ENCODE results near the gene NR3C1. TPM values are rescaled to one million over a fixed set of nuclear protein-coding genes. Genes with fewer than 3 reads are reported as not detected.

The NR3C1 gene
- total RNA-seq, 1 experiment from 2014 or later, result 50.8 TPM

DNA sequence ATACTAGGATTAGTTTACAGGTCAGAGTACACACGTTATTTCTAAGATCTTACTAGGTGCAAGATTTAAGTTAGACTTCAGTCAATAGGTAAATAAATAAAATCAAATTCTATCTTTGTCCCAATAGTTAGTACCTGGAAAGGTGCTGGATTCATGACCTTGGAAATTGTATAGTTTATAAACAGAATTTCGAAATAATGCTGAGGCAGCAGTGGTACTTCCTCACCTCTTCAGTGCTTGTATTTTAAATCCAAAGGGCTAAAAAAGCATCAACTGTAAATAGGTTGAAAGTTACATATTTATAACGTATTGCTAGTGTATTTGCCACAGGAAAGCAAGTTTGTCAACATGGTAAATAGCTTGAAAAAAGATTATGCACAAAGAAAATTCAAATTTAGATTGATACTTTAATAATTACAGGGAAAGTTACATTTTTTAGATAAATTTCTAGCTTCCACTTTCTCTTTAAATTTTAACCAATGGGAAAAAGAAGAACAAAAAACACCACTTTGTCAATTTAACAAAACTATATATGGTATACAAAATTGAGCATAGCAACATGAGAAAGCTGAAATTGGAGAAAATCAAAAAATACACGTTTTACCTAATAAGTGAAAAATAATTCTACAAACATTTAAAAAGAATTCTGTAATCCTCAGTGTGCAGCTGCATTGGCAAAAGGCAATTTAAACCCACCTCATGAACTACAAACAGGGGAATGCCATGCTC is 46.5 kb downstream of the NR3C1 start:
- DNase-seq, result no peak
- no peaks in the 10 kb centered on the region for H3K27me3 ChIP-seq
- H3K36me3 ChIP-seq, result peaks cover 26% of the 10 kb centered on the region
- peaks cover 8% of the 10 kb centered on the region; the same call in 1 of the 2 replicates for H3K9me3 ChIP-seq
- no peak overlapping the region for H3K4me3 ChIP-seq

DNA sequence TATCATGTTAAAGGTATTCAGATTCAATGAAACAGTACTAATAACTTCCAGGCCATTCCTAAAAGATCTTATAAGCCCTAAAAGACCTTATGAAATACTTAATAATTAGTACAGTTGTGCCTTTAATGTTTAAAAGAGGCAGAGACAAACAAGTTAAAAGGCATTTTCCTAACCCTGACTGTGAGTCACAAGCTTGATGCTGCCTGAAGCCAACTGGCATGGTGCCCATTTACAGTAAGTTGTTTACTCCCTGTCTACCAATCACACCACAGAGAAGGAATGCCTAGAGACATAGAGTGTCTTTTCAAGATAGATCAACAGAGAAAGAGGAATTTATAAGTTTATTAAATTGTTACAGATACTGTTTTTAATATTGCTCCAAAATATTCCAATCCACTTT is 47.8 kb downstream of the NR3C1 start:
- no peaks in the 10 kb centered on the region for H3K27me3 ChIP-seq
- H3K4me3 ChIP-seq, result no peak overlapping the region
- peak; percentile 92 for DNase-seq
- H3K36me3 ChIP-seq, result peaks cover 26% of the 10 kb centered on the region
- H3K9me3 ChIP-seq, result peaks cover 8% of the 10 kb centered on the region; the same call in 1 of the 2 replicates

DNA sequence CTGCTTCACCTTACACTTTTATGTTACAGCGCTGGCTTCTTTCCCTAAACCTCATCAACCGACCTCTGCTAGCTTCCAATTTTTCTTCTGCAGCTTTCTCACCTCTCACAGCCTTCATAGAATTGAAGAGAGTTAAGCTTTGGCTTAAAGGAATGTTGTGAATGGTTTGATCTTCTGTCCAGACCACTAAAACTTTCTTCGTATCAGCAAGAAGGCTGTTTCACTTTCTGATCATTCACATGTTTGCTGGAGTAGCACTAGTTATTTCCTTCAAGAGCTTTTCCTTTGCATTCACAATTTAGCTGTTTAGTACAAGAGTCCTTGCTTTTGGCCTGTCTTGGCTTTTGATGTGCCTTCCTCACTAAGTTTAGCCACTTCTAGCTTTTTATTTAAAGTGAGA is 49.5 kb downstream of the NR3C1 start:
- H3K36me3 ChIP-seq, result peaks cover 36% of the 10 kb centered on the region
- peaks cover 8% of the 10 kb centered on the region; the same call in 1 of the 2 replicates for H3K9me3 ChIP-seq
- H3K27me3 ChIP-seq, result no peaks in the 10 kb centered on the region
- no peak for DNase-seq
- H3K4me3 ChIP-seq, result no peak overlapping the region

DNA sequence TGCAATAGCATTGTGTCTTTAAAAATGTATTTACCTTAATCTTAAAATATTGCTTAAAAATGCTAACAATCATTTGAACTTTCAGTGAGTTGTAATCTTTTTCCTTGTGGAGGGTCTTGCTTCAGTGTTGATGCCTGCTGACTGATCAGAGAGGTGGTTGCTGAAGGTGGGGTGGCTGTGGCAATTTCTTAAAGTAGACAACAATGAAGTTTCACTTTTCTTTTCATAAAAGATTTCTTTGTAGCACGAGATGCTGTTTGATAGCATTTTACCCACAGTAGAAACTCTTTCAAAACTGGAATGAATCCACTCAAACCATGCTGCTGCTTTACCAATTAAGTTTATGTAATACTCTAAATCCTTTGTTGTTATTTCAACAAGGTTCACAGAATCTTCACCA is 50.8 kb downstream of the NR3C1 start:
- peaks cover 8% of the 10 kb centered on the region; the same call in 1 of the 2 replicates for H3K9me3 ChIP-seq
- DNase-seq, result no peak
- H3K4me3 ChIP-seq, result no peak overlapping the region
- no peaks in the 10 kb centered on the region for H3K27me3 ChIP-seq
- H3K36me3 ChIP-seq, result peaks cover 47% of the 10 kb centered on the region

DNA sequence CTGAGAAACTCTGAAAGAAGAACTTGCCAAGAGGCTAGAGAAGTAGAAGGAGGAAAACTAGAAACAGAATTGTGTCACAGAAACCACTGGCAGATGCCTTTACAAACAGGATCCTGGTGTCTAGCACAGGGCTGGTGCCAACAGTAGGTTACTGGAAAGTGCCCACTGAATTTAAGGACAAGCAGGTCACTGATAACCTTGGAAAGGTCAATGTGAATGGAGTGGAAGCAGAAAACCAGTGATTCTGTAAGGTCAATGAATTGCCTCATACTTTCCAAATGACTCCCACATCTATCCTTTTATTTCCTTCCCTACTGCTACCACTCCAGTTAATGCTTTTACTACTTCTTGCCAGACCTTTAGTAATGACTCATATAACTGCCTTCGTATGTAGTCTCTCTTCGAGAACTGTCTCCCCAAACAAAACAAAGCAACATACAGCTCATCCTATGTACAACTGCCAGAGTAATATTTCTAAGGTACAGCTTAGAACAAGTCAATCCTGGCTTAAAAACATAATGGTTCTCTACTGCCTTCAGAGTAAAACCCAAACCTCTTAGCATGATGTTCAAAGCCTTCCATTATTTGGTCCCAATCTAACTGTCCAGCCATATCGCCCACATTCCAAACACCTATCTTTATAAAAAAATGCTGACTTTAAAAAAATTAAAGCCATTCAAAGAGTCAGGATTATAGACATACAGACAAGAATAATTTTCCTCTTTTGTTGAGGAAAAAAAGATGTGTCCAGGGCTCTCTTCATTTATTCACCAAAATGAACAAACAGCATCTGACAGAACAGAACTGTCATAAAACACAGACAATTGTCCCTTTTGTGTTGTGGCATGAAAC is 52.5 kb downstream of the NR3C1 start:
- Histone ChIP-seq H3K27me3 (no peaks in the 10 kb centered on the region), H3K4me3 (no peak overlapping the region), H3K36me3 (peaks cover 51% of the 10 kb centered on the region), H3K9me3 (peaks cover 8% of the 10 kb centered on the region; the same call in 1 of the 2 replicates)
- DNase-seq, result peak; percentile 22

DNA sequence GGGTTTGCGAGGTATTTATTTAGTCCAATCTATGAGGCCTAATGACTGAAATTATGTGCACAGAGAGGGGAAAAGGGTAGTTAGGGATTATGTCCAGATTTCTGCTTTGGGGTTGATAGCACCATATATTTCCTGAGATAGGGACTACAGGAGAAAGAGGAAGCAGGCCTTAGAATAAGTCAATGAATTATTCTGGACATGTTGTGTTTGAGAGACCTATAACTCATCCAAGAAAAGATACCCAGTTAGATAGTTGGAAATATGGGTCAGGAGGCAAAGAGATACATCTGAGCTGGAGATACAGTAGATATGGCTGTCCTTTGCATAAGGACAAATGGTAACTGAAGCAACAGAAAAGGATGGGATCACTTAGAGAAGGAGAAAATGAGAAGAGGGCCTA is 53.1 kb downstream of the NR3C1 start:
- H3K36me3 ChIP-seq, result peaks cover 57% of the 10 kb centered on the region
- no peak overlapping the region for H3K4me3 ChIP-seq
- DNase-seq, result no peak
- peaks cover 8% of the 10 kb centered on the region; the same call in 1 of the 2 replicates for H3K9me3 ChIP-seq
- no peaks in the 10 kb centered on the region for H3K27me3 ChIP-seq

DNA sequence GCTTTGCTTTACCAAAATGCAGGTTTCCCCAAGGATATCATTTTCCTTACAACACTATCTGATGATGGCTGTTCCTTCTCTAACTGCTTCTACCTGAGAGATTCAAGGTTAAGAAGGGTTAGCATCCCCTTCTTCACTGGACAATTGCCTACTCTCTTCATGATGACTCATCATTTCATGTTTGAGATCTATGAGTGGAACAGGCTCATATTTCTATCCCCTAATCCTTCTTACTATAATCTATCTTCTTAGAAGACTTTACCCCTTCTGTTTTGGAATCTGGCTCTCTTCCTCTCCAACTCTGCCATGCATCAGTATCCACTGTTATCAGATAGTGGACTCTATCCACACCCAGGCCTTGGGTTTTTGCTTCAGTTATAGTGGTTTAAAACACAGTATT is 54.3 kb downstream of the NR3C1 start:
- no peak overlapping the region for H3K4me3 ChIP-seq
- H3K36me3 ChIP-seq, result peaks cover 60% of the 10 kb centered on the region
- H3K9me3 ChIP-seq, result peaks cover 8% of the 10 kb centered on the region; the same call in 1 of the 2 replicates
- no peaks in the 10 kb centered on the region for H3K27me3 ChIP-seq
- DNase-seq, result no peak

DNA sequence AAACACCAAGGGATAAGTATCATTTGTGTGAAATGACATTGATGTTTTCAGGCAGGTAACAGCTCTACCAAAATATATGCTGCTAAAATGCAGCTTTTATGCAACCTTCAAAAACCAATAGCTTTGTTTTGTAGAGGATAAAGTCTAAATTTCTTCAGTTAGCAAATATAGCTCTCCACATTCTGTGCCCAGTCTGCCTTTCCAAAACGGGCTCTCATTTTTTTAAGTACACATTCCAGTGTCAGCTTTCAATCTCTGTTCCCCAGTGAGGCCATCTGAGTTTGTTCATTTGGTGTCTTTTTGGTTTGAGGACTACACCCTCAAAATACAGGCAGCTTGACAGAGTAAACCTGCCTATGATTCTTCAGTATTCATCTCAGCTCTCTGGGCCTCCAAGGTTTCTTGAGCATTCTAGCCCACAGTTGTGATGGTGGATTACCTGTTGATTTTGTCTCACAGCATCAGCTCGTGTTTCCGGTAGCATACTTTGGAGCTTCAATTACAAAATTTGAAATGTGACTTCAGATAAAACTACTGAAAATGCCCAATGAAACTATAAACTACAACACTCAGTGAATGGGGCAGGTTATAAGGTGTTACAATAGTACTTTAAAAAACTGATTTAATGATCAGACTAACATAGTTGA is 55.7 kb downstream of the NR3C1 start:
- Histone ChIP-seq H3K9me3 (no peaks in the 10 kb centered on the region), H3K4me3 (no peak overlapping the region), H3K27me3 (no peaks in the 10 kb centered on the region), H3K36me3 (peaks cover 49% of the 10 kb centered on the region)
- DNase-seq, result no peak

DNA sequence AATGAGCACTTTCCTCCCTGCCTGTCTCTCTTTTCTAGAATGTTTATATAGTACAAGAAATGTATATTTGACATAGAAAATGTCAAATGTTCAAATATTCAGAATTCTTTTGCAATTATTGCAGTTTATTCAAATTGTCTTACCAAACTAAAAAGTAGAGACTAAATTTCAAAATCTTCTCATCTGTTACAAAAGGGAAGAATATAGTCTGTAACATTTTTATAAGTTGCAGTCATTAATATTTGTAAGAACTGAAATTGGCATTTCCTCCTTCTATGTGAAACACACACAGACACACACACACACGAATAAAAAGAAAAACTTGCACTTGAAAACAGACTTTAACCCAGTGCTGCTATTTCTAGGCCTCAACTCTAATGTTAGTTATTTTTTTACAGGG is 56.4 kb downstream of the NR3C1 start:
- H3K27me3 ChIP-seq, result no peaks in the 10 kb centered on the region
- DNase-seq, result no peak
- H3K4me3 ChIP-seq, result no peak overlapping the region
- no peaks in the 10 kb centered on the region for H3K9me3 ChIP-seq
- H3K36me3 ChIP-seq, result peaks cover 49% of the 10 kb centered on the region

DNA sequence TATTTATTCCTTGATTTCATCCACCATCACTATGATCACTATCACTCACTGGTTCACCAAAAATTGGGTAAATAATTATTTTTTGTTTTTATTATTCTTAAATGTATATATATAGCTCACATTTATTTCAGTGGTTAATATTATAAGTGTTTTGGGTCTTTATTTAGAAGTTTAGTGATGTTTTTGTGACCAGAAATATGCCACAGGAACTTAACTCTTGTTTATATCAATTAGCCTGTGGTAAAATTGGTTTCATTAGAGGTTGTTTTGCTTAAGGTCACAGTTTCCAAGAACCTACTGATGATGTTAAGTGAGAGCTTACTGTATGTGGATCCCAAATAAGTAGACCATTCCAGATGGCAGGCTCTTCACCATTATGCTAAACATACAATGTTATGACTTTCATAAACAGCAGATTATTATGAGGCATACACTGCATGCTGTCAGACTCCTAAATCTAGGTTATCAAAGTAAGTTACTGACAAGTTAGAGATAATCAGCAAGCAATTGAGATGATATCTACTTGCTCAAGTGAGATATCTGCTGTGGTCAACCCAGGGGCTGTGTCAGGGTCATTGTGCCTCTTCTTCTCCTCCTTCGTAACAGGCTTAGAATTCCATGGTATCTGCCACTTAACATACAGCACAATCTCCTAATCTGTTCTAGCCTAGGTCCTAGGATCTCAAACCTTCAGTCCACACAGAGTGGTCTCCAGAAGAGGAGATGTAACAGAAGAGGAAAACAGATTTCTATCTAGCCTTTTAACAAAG is 57.6 kb downstream of the NR3C1 start:
- Histone ChIP-seq H3K4me3 (no peak overlapping the region), H3K9me3 (no peaks in the 10 kb centered on the region), H3K36me3 (peaks cover 53% of the 10 kb centered on the region), H3K27me3 (no peaks in the 10 kb centered on the region)
- no peak for DNase-seq

DNA sequence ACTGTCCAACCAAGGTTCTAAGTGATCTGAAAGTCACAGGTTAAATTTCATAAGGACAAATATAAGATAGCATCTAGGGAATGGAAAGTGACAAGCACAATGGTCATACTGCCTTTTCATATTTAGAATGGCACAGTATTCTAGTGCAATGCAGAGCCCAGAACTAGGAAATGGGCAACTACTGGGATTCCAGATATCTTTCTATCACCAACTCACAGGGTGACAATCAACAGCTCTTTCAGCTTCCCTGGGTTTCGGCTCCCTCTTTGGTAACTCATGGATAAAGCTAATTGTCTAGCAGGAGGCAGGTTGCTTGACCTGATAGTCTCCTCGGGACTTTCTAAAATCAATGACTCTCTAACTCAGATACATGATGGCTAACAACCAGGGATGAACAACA is 60.4 kb downstream of the NR3C1 start:
- H3K27me3 ChIP-seq, result no peaks in the 10 kb centered on the region
- no peaks in the 10 kb centered on the region for H3K9me3 ChIP-seq
- H3K4me3 ChIP-seq, result no peak overlapping the region
- peaks cover 47% of the 10 kb centered on the region for H3K36me3 ChIP-seq
- no peak for DNase-seq

DNA sequence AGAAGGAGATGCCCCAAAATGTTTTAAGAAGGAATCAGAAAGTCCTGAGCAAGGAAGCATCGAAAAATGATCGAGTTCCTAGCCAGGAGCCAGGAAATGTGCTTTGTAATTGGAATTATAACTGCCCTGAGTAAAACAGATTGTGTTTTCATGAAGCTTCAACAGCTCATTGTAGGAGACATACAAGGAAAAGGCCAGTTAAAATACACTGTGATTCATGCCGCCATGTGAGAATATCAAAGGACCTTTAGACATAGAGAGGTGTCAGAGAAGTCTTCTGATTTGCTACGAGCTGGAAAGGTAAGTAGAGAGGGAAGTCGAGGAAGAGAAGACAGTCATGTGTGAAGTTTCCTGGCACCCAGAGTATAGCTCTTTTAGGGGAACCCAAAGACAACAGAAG is 60.9 kb downstream of the NR3C1 start:
- H3K9me3 ChIP-seq, result no peaks in the 10 kb centered on the region
- DNase-seq, result no peak
- no peaks in the 10 kb centered on the region for H3K27me3 ChIP-seq
- no peak overlapping the region for H3K4me3 ChIP-seq
- peaks cover 46% of the 10 kb centered on the region for H3K36me3 ChIP-seq

DNA sequence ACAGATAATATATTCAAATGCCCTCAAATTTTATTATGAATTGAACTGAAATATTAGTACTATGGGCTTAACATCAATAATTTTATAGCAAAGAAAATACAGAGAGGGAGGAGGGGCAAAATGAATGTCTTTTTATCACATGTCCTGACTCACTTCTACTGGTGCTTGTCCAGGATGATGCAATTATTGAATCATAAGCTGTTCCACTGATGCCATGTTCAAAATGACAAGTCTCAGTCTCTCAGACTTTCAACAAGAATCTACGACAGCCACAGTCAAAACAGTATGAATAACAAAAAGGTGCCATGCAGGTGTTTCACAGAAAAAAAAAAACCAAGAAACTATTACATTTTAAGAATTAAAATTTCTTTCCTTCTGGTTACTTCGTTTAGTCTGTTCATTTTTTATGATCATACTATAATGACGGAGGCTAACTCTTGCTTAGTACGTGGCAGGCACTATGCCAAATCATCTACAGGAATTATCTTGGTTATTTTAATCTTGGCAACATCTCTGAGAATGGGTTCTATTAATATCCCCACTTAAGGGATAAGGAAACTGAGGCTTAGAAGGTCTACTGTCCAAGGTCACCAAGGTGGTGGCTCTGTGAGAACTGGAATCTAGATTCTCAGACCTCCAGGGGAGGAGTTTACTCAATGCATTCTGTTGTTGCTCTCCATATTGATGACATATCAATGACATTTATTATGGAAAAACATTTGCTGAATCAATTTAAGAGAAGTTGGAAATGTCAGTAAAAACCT is 61.5 kb downstream of the NR3C1 start:
- no peak for DNase-seq
- Histone ChIP-seq H3K4me3 (no peak overlapping the region), H3K9me3 (no peaks in the 10 kb centered on the region), H3K36me3 (peaks cover 49% of the 10 kb centered on the region), H3K27me3 (no peaks in the 10 kb centered on the region)

DNA sequence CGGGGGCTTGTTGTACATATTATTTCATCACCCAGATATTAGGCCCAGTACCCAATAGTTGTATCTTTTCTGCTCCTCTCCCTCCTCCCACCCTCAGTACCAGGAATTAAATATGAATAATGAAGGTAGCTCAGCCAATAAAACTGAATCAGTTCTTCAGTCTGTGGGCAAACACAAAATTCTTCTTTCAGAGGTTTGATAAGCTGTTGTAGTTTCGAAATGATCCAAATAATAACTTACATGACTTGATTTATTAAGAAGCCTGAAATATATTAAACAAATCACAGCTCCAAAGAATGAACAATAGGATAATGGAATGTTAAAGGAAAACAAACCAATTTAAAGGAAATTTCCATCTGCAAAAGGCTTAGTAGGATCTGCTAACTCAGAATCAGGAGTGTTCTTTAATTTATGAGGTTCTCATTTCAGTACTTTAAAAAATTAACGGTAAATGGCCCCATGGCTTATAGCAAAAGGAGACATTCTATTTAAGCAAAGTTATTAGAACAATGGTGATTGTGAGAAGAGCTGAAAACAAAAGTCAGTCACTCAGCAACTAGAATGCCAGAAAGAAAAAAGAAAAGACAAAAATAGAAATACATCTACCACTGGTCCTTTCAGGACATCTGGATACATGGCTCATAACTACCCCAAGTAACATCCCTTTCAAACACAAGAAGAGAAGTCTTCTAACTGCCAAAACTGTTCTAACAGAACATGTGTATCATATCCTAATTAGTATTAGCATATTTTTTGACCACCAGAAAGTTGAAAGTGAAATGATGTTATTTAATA is 62.4 kb downstream of the NR3C1 start:
- no peak overlapping the region for H3K4me3 ChIP-seq
- peaks cover 50% of the 10 kb centered on the region for H3K36me3 ChIP-seq
- H3K27me3 ChIP-seq, result no peaks in the 10 kb centered on the region
- H3K9me3 ChIP-seq, result no peaks in the 10 kb centered on the region
- no peak for DNase-seq

DNA sequence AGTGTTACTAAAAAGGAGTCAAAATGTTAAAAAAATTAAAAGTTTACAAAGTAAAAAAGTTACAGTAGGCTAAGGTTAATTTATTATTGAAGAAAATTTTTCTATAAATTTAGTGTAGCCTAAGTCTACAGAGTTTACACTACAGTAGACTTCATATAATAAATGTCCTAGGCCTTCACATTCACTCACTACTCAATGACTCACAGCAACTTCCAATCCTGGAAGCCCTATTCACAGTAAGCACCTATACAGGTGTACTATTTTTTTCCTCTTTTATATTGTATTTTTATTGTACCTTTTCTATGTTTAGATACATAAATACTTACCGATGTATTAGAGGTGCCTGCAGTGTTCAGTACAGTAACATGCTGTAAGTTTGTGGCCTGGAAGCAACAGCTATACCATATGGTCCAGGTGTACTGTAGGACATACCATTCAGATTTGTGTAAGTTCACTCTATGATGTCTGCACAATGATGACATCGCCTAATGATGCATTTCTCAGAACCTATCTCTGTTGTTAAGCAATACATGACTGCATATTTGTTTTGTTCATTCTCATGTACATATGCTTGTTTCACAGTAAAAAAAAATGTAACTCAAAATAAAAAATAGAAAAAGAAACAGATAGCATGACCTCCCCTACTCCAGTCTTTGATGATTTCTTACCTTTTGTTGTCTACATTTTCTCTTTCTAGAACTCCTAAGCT is 64.7 kb downstream of the NR3C1 start:
- Histone ChIP-seq H3K4me3 (no peak overlapping the region), H3K27me3 (no peaks in the 10 kb centered on the region), H3K36me3 (peaks cover 47% of the 10 kb centered on the region), H3K9me3 (no peaks in the 10 kb centered on the region)
- no peak for DNase-seq
